Measurements from ENCODE around the gene CYP2D6.

DNA sequence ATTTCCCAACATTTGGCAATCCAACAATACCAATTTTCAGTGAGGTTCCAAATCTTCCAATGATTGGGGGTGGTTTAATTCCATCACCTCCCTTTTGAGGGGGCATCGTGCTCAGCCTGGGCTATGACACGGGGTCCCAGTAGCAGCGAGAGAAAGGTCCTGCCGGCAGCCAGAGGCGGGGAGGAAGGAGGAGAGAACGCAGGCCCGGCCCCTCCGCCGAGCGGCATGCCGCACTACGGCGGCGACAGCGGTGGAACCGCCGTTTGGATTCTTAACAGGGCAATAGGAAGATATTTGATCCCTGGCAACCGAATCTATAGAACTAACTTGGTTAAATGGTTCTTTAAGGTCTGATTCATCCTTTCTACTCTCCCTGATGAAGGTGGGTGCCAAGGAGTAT lies 21.8 kb downstream of the CYP2D6 start:
- TF ChIP-seq EZH2 (IDR thresholded peaks at IDR 0.05; ENCODE audit: insufficient read depth, low read length): no peak
- TF ChIP-seq, protein P1, sequence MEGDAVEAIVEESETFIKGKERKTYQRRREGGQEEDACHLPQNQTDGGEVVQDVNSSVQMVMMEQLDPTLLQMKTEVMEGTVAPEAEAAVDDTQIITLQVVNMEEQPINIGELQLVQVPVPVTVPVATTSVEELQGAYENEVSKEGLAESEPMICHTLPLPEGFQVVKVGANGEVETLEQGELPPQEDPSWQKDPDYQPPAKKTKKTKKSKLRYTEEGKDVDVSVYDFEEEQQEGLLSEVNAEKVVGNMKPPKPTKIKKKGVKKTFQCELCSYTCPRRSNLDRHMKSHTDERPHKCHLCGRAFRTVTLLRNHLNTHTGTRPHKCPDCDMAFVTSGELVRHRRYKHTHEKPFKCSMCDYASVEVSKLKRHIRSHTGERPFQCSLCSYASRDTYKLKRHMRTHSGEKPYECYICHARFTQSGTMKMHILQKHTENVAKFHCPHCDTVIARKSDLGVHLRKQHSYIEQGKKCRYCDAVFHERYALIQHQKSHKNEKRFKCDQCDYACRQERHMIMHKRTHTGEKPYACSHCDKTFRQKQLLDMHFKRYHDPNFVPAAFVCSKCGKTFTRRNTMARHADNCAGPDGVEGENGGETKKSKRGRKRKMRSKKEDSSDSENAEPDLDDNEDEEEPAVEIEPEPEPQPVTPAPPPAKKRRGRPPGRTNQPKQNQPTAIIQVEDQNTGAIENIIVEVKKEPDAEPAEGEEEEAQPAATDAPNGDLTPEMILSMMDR (IDR thresholded peaks at IDR 0.05; ENCODE audit: insufficient read depth, low read depth, low read length): no peak

Data from astrocyte (in vitro differentiated cells and primary cell).